ENCODE results near the gene ASCC1. TPM values are rescaled to one million over a fixed set of nuclear protein-coding genes. Genes with fewer than 3 reads are reported as not detected.

Gene ASCC1
- total RNA-seq, 1 donor from 2014 or later, result 21.4 TPM

GRCh38 chr10:72248468-72249151, 32.5 kb upstream of the ASCC1 start:
- H3K4me3 ChIP-seq (ENCODE audit: low read length in 3 of 3), result peak overlapping the region; percentile 44 to 63 (median 56)
- H3K4me1 ChIP-seq (ENCODE audit: control insufficient read depth in 3 of 3, insufficient read depth in 3 of 3, low read length in 3 of 3), result peaks cover 66 to 79% (median 66%) of the 10 kb centered on the region in 3 donors
- no peaks in the 10 kb centered on the region for H3K36me3 ChIP-seq (ENCODE audit: control insufficient read depth in 3 of 3, insufficient read depth in 3 of 3, low read length in 3 of 3)
- H3K27ac ChIP-seq (ENCODE audit: low read depth, low read length), result peak overlapping the region; percentile 90
- H3K9me3 ChIP-seq (ENCODE audit: control insufficient read depth in 3 of 3, low read length in 3 of 3), result no peaks in the 10 kb centered on the region
- peak overlapping the region; percentile 73 to 79 (median 75) for H3K9ac ChIP-seq (ENCODE audit: low read depth in 1 of 3, low read length in 3 of 3)
- no peaks in the 10 kb centered on the region for H3K27me3 ChIP-seq (ENCODE audit: control insufficient read depth in 3 of 3, insufficient read depth in 3 of 3, low read length in 3 of 3)

- Histone ChIP-seq H3K4me1 (ENCODE audit: control insufficient read depth in 3 of 3, insufficient read depth in 3 of 3, low read length in 3 of 3) (peaks cover 63 to 77% (median 63%) of the 10 kb centered on the region in 3 donors), H3K27ac (ENCODE audit: low read depth, low read length) (peak overlapping the region; percentile 30), H3K9ac (ENCODE audit: low read depth in 1 of 3, low read length in 3 of 3) (no peak overlapping the region)
These were observed 30.0 kb upstream of the ASCC1 start for GRCh38 chr10:72245949-72246525.

GRCh38 chr10:72244573-72245038, 28.5 kb upstream of the ASCC1 start:
- Histone ChIP-seq H3K9me3 (ENCODE audit: control insufficient read depth in 3 of 3, low read length in 3 of 3) (no peaks in the 10 kb centered on the region), H3K27me3 (ENCODE audit: control insufficient read depth in 3 of 3, insufficient read depth in 3 of 3, low read length in 3 of 3) (no peaks in the 10 kb centered on the region), H3K4me1 (ENCODE audit: control insufficient read depth in 3 of 3, insufficient read depth in 3 of 3, low read length in 3 of 3) (peaks cover 54 to 66% (median 54%) of the 10 kb centered on the region in 3 donors), H3K9ac (ENCODE audit: low read depth in 1 of 3, low read length in 3 of 3) (no peak overlapping the region), H3K36me3 (ENCODE audit: control insufficient read depth in 3 of 3, insufficient read depth in 3 of 3, low read length in 3 of 3) (no peaks in the 10 kb centered on the region), H3K4me3 (ENCODE audit: low read length in 3 of 3) (no peak overlapping the region), H3K27ac (ENCODE audit: low read depth, low read length) (peak overlapping the region; percentile 27)

More at GRCh38 chr10:72245949-72246525, 30.0 kb upstream of the ASCC1 start:
- no peaks in the 10 kb centered on the region for H3K9me3 ChIP-seq (ENCODE audit: control insufficient read depth in 3 of 3, low read length in 3 of 3)
- no peaks in the 10 kb centered on the region for H3K36me3 ChIP-seq (ENCODE audit: control insufficient read depth in 3 of 3, insufficient read depth in 3 of 3, low read length in 3 of 3)
- no peak overlapping the region for H3K4me3 ChIP-seq (ENCODE audit: low read length in 3 of 3)
- no peaks in the 10 kb centered on the region for H3K27me3 ChIP-seq (ENCODE audit: control insufficient read depth in 3 of 3, insufficient read depth in 3 of 3, low read length in 3 of 3)

GRCh38 chr10:72243822-72244437, 27.9 kb upstream of the ASCC1 start:
- Histone ChIP-seq H3K4me3 (ENCODE audit: low read length in 3 of 3) (no peak overlapping the region), H3K36me3 (ENCODE audit: control insufficient read depth in 3 of 3, insufficient read depth in 3 of 3, low read length in 3 of 3) (no peaks in the 10 kb centered on the region), H3K9me3 (ENCODE audit: control insufficient read depth in 3 of 3, low read length in 3 of 3) (no peaks in the 10 kb centered on the region), H3K27ac (ENCODE audit: low read depth, low read length) (peak overlapping the region; percentile 27), H3K4me1 (ENCODE audit: control insufficient read depth in 3 of 3, insufficient read depth in 3 of 3, low read length in 3 of 3) (peaks cover 49 to 63% (median 52%) of the 10 kb centered on the region in 3 donors), H3K27me3 (ENCODE audit: control insufficient read depth in 3 of 3, insufficient read depth in 3 of 3, low read length in 3 of 3) (no peaks in the 10 kb centered on the region), H3K9ac (ENCODE audit: low read depth in 1 of 3, low read length in 3 of 3) (no peak overlapping the region)

GRCh38 chr10:72242675-72243074, 26.6 kb upstream of the ASCC1 start:
- no peaks in the 10 kb centered on the region for H3K9me3 ChIP-seq (ENCODE audit: control insufficient read depth in 3 of 3, low read length in 3 of 3)
- no peaks in the 10 kb centered on the region for H3K27me3 ChIP-seq (ENCODE audit: control insufficient read depth in 3 of 3, insufficient read depth in 3 of 3, low read length in 3 of 3)
- H3K27ac ChIP-seq (ENCODE audit: low read depth, low read length), result peak overlapping the region; percentile 4
- peaks cover 47 to 62% (median 48%) of the 10 kb centered on the region in 3 donors for H3K4me1 ChIP-seq (ENCODE audit: control insufficient read depth in 3 of 3, insufficient read depth in 3 of 3, low read length in 3 of 3)
- no peak overlapping the region for H3K4me3 ChIP-seq (ENCODE audit: low read length in 3 of 3)
- H3K9ac ChIP-seq (ENCODE audit: low read depth in 1 of 3, low read length in 3 of 3), result peak overlapping the region in 1 of 3 donors; percentile 54
- no peaks in the 10 kb centered on the region for H3K36me3 ChIP-seq (ENCODE audit: control insufficient read depth in 3 of 3, insufficient read depth in 3 of 3, low read length in 3 of 3)

GRCh38 chr10:72241691-72242252, 25.7 kb upstream of the ASCC1 start:
- Histone ChIP-seq H3K4me1 (ENCODE audit: control insufficient read depth in 3 of 3, insufficient read depth in 3 of 3, low read length in 3 of 3) (peaks cover 41 to 62% (median 46%) of the 10 kb centered on the region in 3 donors), H3K9ac (ENCODE audit: low read depth in 1 of 3, low read length in 3 of 3) (no peak overlapping the region), H3K27me3 (ENCODE audit: control insufficient read depth in 3 of 3, insufficient read depth in 3 of 3, low read length in 3 of 3) (no peaks in the 10 kb centered on the region), H3K4me3 (ENCODE audit: low read length in 3 of 3) (no peak overlapping the region), H3K9me3 (ENCODE audit: control insufficient read depth in 3 of 3, low read length in 3 of 3) (no peaks in the 10 kb centered on the region), H3K27ac (ENCODE audit: low read depth, low read length) (peak overlapping the region; percentile 4), H3K36me3 (ENCODE audit: control insufficient read depth in 3 of 3, insufficient read depth in 3 of 3, low read length in 3 of 3) (peaks cover 0 to 2% (median 0%) of the 10 kb centered on the region in 3 donors)

GRCh38 chr10:72240371-72240770, 24.3 kb upstream of the ASCC1 start:
- no peak overlapping the region for H3K9ac ChIP-seq (ENCODE audit: low read depth in 1 of 3, low read length in 3 of 3)
- H3K4me3 ChIP-seq (ENCODE audit: low read length in 3 of 3), result no peak overlapping the region
- H3K27ac ChIP-seq (ENCODE audit: low read depth, low read length), result no peak overlapping the region
- H3K4me1 ChIP-seq (ENCODE audit: control insufficient read depth in 3 of 3, insufficient read depth in 3 of 3, low read length in 3 of 3), result peaks cover 42 to 66% (median 46%) of the 10 kb centered on the region in 3 donors
- H3K9me3 ChIP-seq (ENCODE audit: control insufficient read depth in 3 of 3, low read length in 3 of 3), result no peaks in the 10 kb centered on the region
- H3K36me3 ChIP-seq (ENCODE audit: control insufficient read depth in 3 of 3, insufficient read depth in 3 of 3, low read length in 3 of 3), result peaks cover 0 to 2% (median 2%) of the 10 kb centered on the region in 3 donors
- H3K27me3 ChIP-seq (ENCODE audit: control insufficient read depth in 3 of 3, insufficient read depth in 3 of 3, low read length in 3 of 3), result no peaks in the 10 kb centered on the region

GRCh38 chr10:72239409-72239808, 23.3 kb upstream of the ASCC1 start:
- peaks cover 35 to 57% (median 41%) of the 10 kb centered on the region in 3 donors for H3K4me1 ChIP-seq (ENCODE audit: control insufficient read depth in 3 of 3, insufficient read depth in 3 of 3, low read length in 3 of 3)
- peak overlapping the region; percentile 90 for H3K27ac ChIP-seq (ENCODE audit: low read depth, low read length)
- H3K4me3 ChIP-seq (ENCODE audit: low read length in 3 of 3), result no peak overlapping the region

GRCh38 chr10:72238392-72239175, 22.5 kb upstream of the ASCC1 start:
- H3K27me3 ChIP-seq (ENCODE audit: control insufficient read depth in 3 of 3, insufficient read depth in 3 of 3, low read length in 3 of 3), result no peaks in the 10 kb centered on the region
- H3K36me3 ChIP-seq (ENCODE audit: control insufficient read depth in 3 of 3, insufficient read depth in 3 of 3, low read length in 3 of 3), result peaks cover 7 to 11% (median 10%) of the 10 kb centered on the region in 3 donors
- no peak overlapping the region for H3K9ac ChIP-seq (ENCODE audit: low read depth in 1 of 3, low read length in 3 of 3)
- H3K4me3 ChIP-seq (ENCODE audit: low read length in 3 of 3), result no peak overlapping the region
- peaks cover 27 to 49% (median 35%) of the 10 kb centered on the region in 3 donors for H3K4me1 ChIP-seq (ENCODE audit: control insufficient read depth in 3 of 3, insufficient read depth in 3 of 3, low read length in 3 of 3)
- H3K9me3 ChIP-seq (ENCODE audit: control insufficient read depth in 3 of 3, low read length in 3 of 3), result no peaks in the 10 kb centered on the region
- peak overlapping the region; percentile 90 for H3K27ac ChIP-seq (ENCODE audit: low read depth, low read length)

More at GRCh38 chr10:72239409-72239808, 23.3 kb upstream of the ASCC1 start:
- H3K27me3 ChIP-seq (ENCODE audit: control insufficient read depth in 3 of 3, insufficient read depth in 3 of 3, low read length in 3 of 3), result no peaks in the 10 kb centered on the region
- H3K9ac ChIP-seq (ENCODE audit: low read depth in 1 of 3, low read length in 3 of 3), result peak overlapping the region in 1 of 3 donors; percentile 25
- H3K9me3 ChIP-seq (ENCODE audit: control insufficient read depth in 3 of 3, low read length in 3 of 3), result no peaks in the 10 kb centered on the region
- peaks cover 4 to 6% (median 5%) of the 10 kb centered on the region in 3 donors for H3K36me3 ChIP-seq (ENCODE audit: control insufficient read depth in 3 of 3, insufficient read depth in 3 of 3, low read length in 3 of 3)

Data from skeletal muscle tissue (tissue), 4 donors.